Spleen (tissue), 11 donors: ENCODE results near the gene KCND2. TPM values are rescaled to one million over a fixed set of nuclear protein-coding genes. Genes with fewer than 3 reads are reported as not detected.

Experiments used
- DNase-seq: peaks from one replicate; pipeline ENCODE4 v3.0.0-alpha.2; 2020
- H3K27ac ChIP-seq, 8 donors: fragments of 200-600 bp; sonication (generic) in 7 of 8; 1 replicate in 4 of 8; 2 replicates in 4 of 8; pipeline versions ENCODE4 v1.5.0 to v1.8.0; 2016 to 2021; ENCODE audit warnings: inconsistent platforms in 4 of 8, mild to moderate bottlenecking in 4 of 8, moderate library complexity in 1 of 8
- H3K27me3 ChIP-seq, 7 donors: fragments of 200-600 bp; sonication (generic) in 6 of 7; replicated peaks in 1 of 7; 1 replicate in 4 of 7; 2 replicates in 3 of 7; pipeline versions ENCODE4 v1.5.0 to v1.8.0; 2016 to 2021; ENCODE audit warnings: inconsistent platforms in 3 of 7, mild to moderate bottlenecking in 1 of 7
- H3K36me3 ChIP-seq, 6 donors: fragments of 200-600 bp; sonication (generic) in 5 of 6; 1 replicate in 4 of 6; 2 replicates in 2 of 6; pipeline versions ENCODE4 v1.5.0 to v1.8.0; 2016 to 2021; ENCODE audit warnings: inconsistent platforms in 2 of 6
- H3K4me1 ChIP-seq, 6 donors: fragments of 200-600 bp; sonication (generic) in 5 of 6; 1 replicate in 3 of 6; 2 replicates in 3 of 6; pipeline versions ENCODE4 v1.5.0 to v1.8.0; 2016 to 2021; ENCODE audit warnings: inconsistent platforms in 3 of 6
- H3K4me3 ChIP-seq, 8 donors: fragments of 200-600 bp; sonication (generic) in 7 of 8; 1 replicate in 4 of 8; 2 replicates in 4 of 8; pipeline versions ENCODE4 v1.5.0 to v1.8.0; 2016 to 2021; ENCODE audit warnings: inconsistent platforms in 4 of 8, mild to moderate bottlenecking in 4 of 8, moderate library complexity in 2 of 8
- H3K9me3 ChIP-seq, 8 donors: fragments of 200-600 bp; sonication (generic) in 7 of 8; 1 replicate in 4 of 8; 2 replicates in 4 of 8; pipeline versions ENCODE4 v1.5.0 to v1.8.0; 2016 to 2021; ENCODE audit warnings: inconsistent platforms in 4 of 8
- CTCF ChIP-seq, 11 experiments: fragments of 200-600 bp in 7 of 11; fragments of 450-650 bp in 4 of 11; sonication (generic) in 4 of 11; IDR thresholded peaks in 8 of 11; conservative IDR thresholded peaks in 3 of 11; 1 replicate in 7 of 11; 2 replicates in 4 of 11; pipeline versions ENCODE4 v1.4.0 to v1.8.0; 2016 to 2021; ENCODE audit warnings: antibody characterized with exemption in 11 of 11, inconsistent platforms in 4 of 11, mild to moderate bottlenecking in 1 of 11
- POLR2A ChIP-seq, 3 donors: fragments of 450-650 bp; IDR thresholded peaks; one replicate each; pipeline ENCODE4 v1.5.1; 2017; ENCODE audit warnings: antibody characterized with exemption in 3 of 3, mild to moderate bottlenecking in 1 of 3
- POLR2AphosphoS5 ChIP-seq, 3 donors: sonication (generic); formaldehyde crosslinking; IDR thresholded peaks; one replicate each; pipeline ENCODE4 v1.5.1; 2017; ENCODE audit warnings: antibody characterized with exemption in 3 of 3
- WGBS, 5 donors: extraction: QIAGEN DNeasy Blood & Tissue Kit in 3 of 5; methylation state at CpG; one replicate each; pipeline versions ENCODE4 v1.1.5 to v1.1.7; 2013 to 2018; 5-methylcytosine and 5-hydroxymethylcytosine counted together
- intact Hi-C: fragments of 100-400 bp; cut with DNase I; formaldehyde crosslinking; loops from one replicate; pipeline ENCODE4 v1.15.0; 2023; ENCODE audit warnings: low total_unique reads
- polyA plus RNA-seq, 3 donors: library from polyadenylated mRNA; stranded (reverse); fragments of 200-250 nt; gene quantifications; one replicate each; pipeline ENCODE4 v1.2.1, GENCODE V29; 2013
- total RNA-seq, 7 donors: library from RNA; depleted of rRNA in 3 of 7; stranded (reverse); fragments of >200 nt in 3 of 7; fragmentation: NEBNext Ultra II Directional in 4 of 7; extraction: Animal tissue kit (Norgen Biotek cat#: 25700) in 4 of 7; gene quantifications; one replicate each; pipeline versions ENCODE4 v1.1.0 to v1.2.1, GENCODE V29; 2016 to 2021
- donor health status: healthy with polysubstance abuse.
- donor health status: DM: no; HTN: no; CAD: no; lungs with moderate emphysema.
- donor health status: DM: no; HTN: no; CAD: no.
- donor health status: Bipolar disorder and iron deficiency.
- donor health status: healthy.
- donor health status: DM: no; HTN: no; CAD: no.
- donor health status: DM: yes; HTN: yes; CAD: no.

KCND2 gene
- total and polyA plus RNA-seq, 10 donors, result 0.02 to 0.80 (median 0.26) TPM; not detected in 1

- no peaks in the 10 kb centered on the region for H3K27me3 ChIP-seq
- no peak overlapping the region for H3K4me3 ChIP-seq
- H3K27ac ChIP-seq, result no peak overlapping the region
- TF ChIP-seq POLR2AphosphoS5 (IDR thresholded peaks at IDR 0.05) (no peak), CTCF (IDR thresholded peaks at IDR 0.05 in 8 of 11, conservative IDR thresholded peaks at IDR 0.05 in 3 of 11) (no peak), POLR2A (IDR thresholded peaks at IDR 0.05) (no peak)
- no peaks in the 10 kb centered on the region for H3K9me3 ChIP-seq
- WGBS, 5 donors, result 76 to 87% (median 82%) methylated on average over 4 of the region's 4 CpGs
- intact Hi-C loops, result no loop called here
- DNase-seq, result no peak
- no peaks in the 10 kb centered on the region for H3K36me3 ChIP-seq
- no peaks in the 10 kb centered on the region for H3K4me1 ChIP-seq
Measured at GRCh38 chr7:120583899-120584586, 311.1 kb downstream of the KCND2 start.

- Histone ChIP-seq H3K36me3 (no peaks in the 10 kb centered on the region), H3K4me3 (no peak overlapping the region), H3K9me3 (no peaks in the 10 kb centered on the region), H3K27me3 (no peaks in the 10 kb centered on the region), H3K4me1 (no peaks in the 10 kb centered on the region), H3K27ac (no peak overlapping the region)
- intact Hi-C loops, result no loop called here
- no peak for TF ChIP-seq CTCF (IDR thresholded peaks at IDR 0.05 in 8 of 11, conservative IDR thresholded peaks at IDR 0.05 in 3 of 11)
- TF ChIP-seq POLR2A (IDR thresholded peaks at IDR 0.05), result no peak
- no peak for TF ChIP-seq POLR2AphosphoS5 (IDR thresholded peaks at IDR 0.05)
- no peak for DNase-seq
- WGBS, 5 donors, result 29 to 42% (median 35%) methylated on average over 3 of the region's 3 CpGs
Measured at GRCh38 chr7:120586571-120586970, 313.6 kb downstream of the KCND2 start.

- TF ChIP-seq CTCF (IDR thresholded peaks at IDR 0.05 in 8 of 11, conservative IDR thresholded peaks at IDR 0.05 in 3 of 11) (no peak), POLR2A (IDR thresholded peaks at IDR 0.05) (no peak), POLR2AphosphoS5 (IDR thresholded peaks at IDR 0.05) (no peak)
- Histone ChIP-seq H3K36me3 (no peaks in the 10 kb centered on the region), H3K4me1 (no peaks in the 10 kb centered on the region), H3K27me3 (no peaks in the 10 kb centered on the region), H3K9me3 (no peaks in the 10 kb centered on the region), H3K27ac (no peak overlapping the region), H3K4me3 (no peak overlapping the region)
- WGBS, 5 donors, result 78 to 88% (median 86%) methylated on average over 3 of the region's 3 CpGs
- no peak for DNase-seq
- intact Hi-C loops, result no loop called here
Measured at GRCh38 chr7:120587243-120587642, 314.3 kb downstream of the KCND2 start.

- TF ChIP-seq POLR2AphosphoS5 (IDR thresholded peaks at IDR 0.05) (no peak), CTCF (IDR thresholded peaks at IDR 0.05 in 8 of 11, conservative IDR thresholded peaks at IDR 0.05 in 3 of 11) (no peak), POLR2A (IDR thresholded peaks at IDR 0.05) (no peak)
- Histone ChIP-seq H3K9me3 (no peaks in the 10 kb centered on the region), H3K36me3 (no peaks in the 10 kb centered on the region), H3K27me3 (no peaks in the 10 kb centered on the region), H3K27ac (no peak overlapping the region), H3K4me3 (no peak overlapping the region), H3K4me1 (no peaks in the 10 kb centered on the region)
- intact Hi-C loops, result no loop called here
- DNase-seq, result no peak
- WGBS, 5 donors, result 0 to 6% (median 3%) methylated on average over 1 of the region's 1 CpG
Measured at GRCh38 chr7:120588416-120588815, 315.4 kb downstream of the KCND2 start.
